ENCODE measurements around the gene GJC3.
"Not testable (repeated sequence)": the region's sequence is repeated elsewhere in the genome, so short reads cannot be mapped to it uniquely, and the experiment has no call there.

Gene GJC3

GRCh38 chr7:99928994-99929729, at the start of gene GJC3:
Gene GJC3 (minus strand): TSS chr7:99929620. CDS start chr7:99929620, 0 bp downstream.
- peak; percentile 28 to 44 for DNase-seq

- no peak for DNase-seq
Measured at GRCh38 chr7:99976626-99977025, 47.2 kb upstream of the GJC3 start.

- no peak for DNase-seq
Measured at GRCh38 chr7:99975782-99976521, 46.5 kb upstream of the GJC3 start, which contains the start of gene AZGP1. Gene AZGP1 (minus strand): TSS chr7:99976031. CDS start chr7:99976020, 11 bp downstream.

- no peak for DNase-seq
Measured at GRCh38 chr7:99974681-99975080, 45.3 kb upstream of the GJC3 start.

- DNase-seq = not testable (repeated sequence)
Measured at GRCh38 chr7:99973817-99974216, 44.4 kb upstream of the GJC3 start.

GRCh38 chr7:99971242-99971641, 41.8 kb upstream of the GJC3 start:
- DNase-seq = no peak

GRCh38 chr7:99969813-99970212, 40.4 kb upstream of the GJC3 start:
- DNase-seq = not testable (repeated sequence)

- DNase-seq = no peak
Measured at GRCh38 chr7:99969298-99969697, 39.9 kb upstream of the GJC3 start.

- no peak for DNase-seq
Measured at GRCh38 chr7:99958564-99959227, 29.3 kb upstream of the GJC3 start.

GRCh38 chr7:99955247-99955646, 25.8 kb upstream of the GJC3 start:
- DNase-seq = no peak

- DNase-seq = not testable (repeated sequence)
Measured at GRCh38 chr7:99954643-99955042, 25.2 kb upstream of the GJC3 start.

GRCh38 chr7:99953649-99954048, 24.2 kb upstream of the GJC3 start:
- DNase-seq = peak in 1 of 2 donors; percentile 13

GRCh38 chr7:99952649-99953048, 23.2 kb upstream of the GJC3 start:
- DNase-seq = not testable (repeated sequence)

- DNase-seq = not testable (repeated sequence)
Measured at GRCh38 chr7:99950819-99951218, 21.4 kb upstream of the GJC3 start.

- peak in 1 of 2 donors; percentile 15 for DNase-seq
Measured at GRCh38 chr7:99949645-99950228, 20.3 kb upstream of the GJC3 start.

GRCh38 chr7:99947608-99948007, 18.2 kb upstream of the GJC3 start:
- DNase-seq = no peak

- DNase-seq = no peak
Measured at GRCh38 chr7:99944497-99945070, 15.2 kb upstream of the GJC3 start.

GRCh38 chr7:99943641-99944496, 14.4 kb upstream of the GJC3 start:
- DNase-seq = no peak

GRCh38 chr7:99938296-99938695, 8.9 kb upstream of the GJC3 start:
- no peak for DNase-seq

- not testable (repeated sequence) for DNase-seq
Measured at GRCh38 chr7:99935009-99935408, 5.6 kb upstream of the GJC3 start.

GRCh38 chr7:99930376-99930775, 956 bp upstream of the GJC3 start:
- no peak for DNase-seq

- DNase-seq = no peak
Measured at GRCh38 chr7:99929730-99930053, 272 bp upstream of the GJC3 start.
